ENCODE data around the gene ADAMTS17. TPM values are rescaled to one million over a fixed set of nuclear protein-coding genes. Genes with fewer than 3 reads are reported as not detected.
A peak's percentile ranks its signal among the peaks of the same experiment; 100 is the strongest.

The ADAMTS17 gene
- polyA plus RNA-seq, 3 donors from 2014 or later: 0.27 to 0.53 TPM; not detected in 1

DNA sequence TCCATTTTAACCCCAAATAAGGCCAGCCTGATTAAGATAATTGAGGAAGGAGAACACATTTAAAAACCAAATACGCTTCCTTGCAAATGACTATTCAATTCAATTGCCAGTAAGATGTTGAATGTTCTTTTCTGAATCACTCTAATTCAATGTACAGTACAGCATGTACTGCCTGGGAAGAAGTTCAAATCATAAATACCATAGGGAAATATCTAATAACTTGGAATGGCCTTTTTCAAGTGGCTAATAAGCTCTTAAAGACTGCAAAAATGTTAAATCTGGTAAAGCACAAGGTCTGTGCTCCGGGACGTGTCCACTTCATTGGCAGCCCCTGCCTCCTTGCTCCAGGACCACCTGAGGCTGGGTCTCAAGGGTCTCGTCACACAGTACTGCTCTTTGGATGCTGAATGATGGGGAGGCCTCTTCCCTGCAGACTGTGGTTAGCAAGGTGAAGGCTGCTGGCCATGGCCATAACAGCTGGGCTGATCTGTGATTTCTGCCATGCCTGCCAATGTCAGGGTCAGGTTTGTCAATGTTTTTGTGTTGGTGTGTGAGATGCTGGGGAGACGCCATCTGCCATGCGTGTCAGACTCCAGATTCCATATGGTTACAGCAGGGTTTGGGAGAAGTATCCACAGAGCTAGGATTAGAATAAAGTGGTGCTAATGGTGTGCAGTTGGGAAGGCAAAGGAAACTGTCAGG is 300.5 kb downstream of the ADAMTS17 start:
- DNase-seq: no peak
- Mint-ChIP-seq H3K9me3 (peaks cover 0 to 1% (median 0%) of the 10 kb centered on the region in 6 donors), H3K4me1 (no peaks in the 10 kb centered on the region), H3K4me3 (no peak overlapping the region), H3K27ac (no peak overlapping the region), H3K27me3 (ENCODE audit: low read depth in 3 of 3) (peaks cover 1 to 3% (median 2%) of the 10 kb centered on the region in 3 donors), H3K36me3 (no peaks in the 10 kb centered on the region)

DNA sequence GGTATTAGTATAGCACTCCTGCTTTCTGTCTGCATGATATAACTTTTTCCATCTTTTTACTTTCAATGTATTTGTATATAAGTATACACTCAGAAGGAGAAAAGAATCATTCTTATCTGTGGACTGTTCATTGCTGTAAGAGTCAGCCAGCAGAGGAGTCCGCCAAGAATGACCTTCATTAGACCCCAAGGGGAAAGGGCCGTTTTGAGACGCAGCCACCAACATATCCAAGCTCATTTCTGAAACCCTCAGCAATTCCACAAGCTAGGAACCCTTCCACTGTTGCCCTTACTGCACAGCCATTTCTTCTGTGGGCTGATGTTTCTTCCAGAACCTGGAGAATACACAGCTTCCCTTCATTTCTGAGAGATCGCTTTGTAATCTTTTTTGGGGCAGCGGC is 301.8 kb downstream of the ADAMTS17 start:
- H3K9me3 Mint-ChIP-seq: peaks cover 0 to 1% (median 0%) of the 10 kb centered on the region in 6 donors
- peaks cover 2 to 3% (median 3%) of the 10 kb centered on the region in 3 donors for H3K27me3 Mint-ChIP-seq (ENCODE audit: low read depth in 3 of 3)
- no peak overlapping the region for H3K27ac Mint-ChIP-seq
- H3K4me1 Mint-ChIP-seq: no peaks in the 10 kb centered on the region
- H3K4me3 Mint-ChIP-seq: no peak overlapping the region
- DNase-seq: no peak
- no peaks in the 10 kb centered on the region for H3K36me3 Mint-ChIP-seq

DNA sequence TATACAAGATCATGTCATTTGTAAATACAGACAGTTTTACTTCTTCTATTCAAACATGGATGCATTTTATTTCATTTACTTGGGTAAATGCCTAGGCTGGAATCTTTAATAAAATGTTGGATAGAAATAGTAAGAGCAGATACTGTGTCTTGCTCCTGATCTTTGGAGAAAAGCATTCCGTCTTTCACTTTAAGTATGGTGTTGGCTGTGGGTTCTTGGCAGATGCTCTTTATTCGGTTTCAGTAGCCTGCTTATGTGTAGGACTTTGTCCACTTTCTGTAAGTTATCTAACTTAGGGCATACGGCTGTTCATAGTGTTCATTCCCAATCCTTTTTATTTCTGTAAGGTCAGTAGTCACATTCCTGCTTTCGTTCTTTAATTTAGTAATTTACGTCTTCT is 303.0 kb downstream of the ADAMTS17 start:
- Mint-ChIP-seq H3K36me3 (no peaks in the 10 kb centered on the region), H3K9me3 (no peaks in the 10 kb centered on the region), H3K4me1 (no peaks in the 10 kb centered on the region), H3K27ac (no peak overlapping the region), H3K27me3 (ENCODE audit: low read depth in 3 of 3) (peaks cover 0 to 5% (median 3%) of the 10 kb centered on the region in 3 donors), H3K4me3 (no peak overlapping the region)
- DNase-seq: no peak

DNA sequence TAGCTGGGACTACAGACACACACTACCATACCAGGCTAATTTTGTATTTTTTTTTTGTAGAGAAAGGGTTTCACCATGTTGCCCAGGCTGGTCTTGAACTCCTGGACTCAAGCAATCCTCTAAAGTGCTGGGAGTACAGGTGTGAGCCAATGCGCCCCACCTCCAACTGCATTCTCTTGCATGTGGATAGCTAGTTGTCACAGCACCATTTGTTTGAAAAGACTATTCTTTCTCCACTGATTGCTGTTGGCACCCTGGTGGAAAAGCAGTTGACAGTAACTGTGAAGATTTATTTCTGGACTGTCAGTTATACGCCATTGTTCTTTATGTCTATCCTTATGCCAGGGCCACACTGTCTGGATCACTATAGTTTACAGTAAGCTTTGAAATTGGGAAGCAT is 303.9 kb downstream of the ADAMTS17 start:
- H3K4me3 Mint-ChIP-seq: no peak overlapping the region
- H3K27me3 Mint-ChIP-seq (ENCODE audit: low read depth in 3 of 3): peaks cover 0 to 3% (median 3%) of the 10 kb centered on the region in 3 donors
- no peaks in the 10 kb centered on the region for H3K4me1 Mint-ChIP-seq
- H3K9me3 Mint-ChIP-seq: no peaks in the 10 kb centered on the region
- DNase-seq: no peak
- H3K36me3 Mint-ChIP-seq: no peaks in the 10 kb centered on the region
- H3K27ac Mint-ChIP-seq: no peak overlapping the region

DNA sequence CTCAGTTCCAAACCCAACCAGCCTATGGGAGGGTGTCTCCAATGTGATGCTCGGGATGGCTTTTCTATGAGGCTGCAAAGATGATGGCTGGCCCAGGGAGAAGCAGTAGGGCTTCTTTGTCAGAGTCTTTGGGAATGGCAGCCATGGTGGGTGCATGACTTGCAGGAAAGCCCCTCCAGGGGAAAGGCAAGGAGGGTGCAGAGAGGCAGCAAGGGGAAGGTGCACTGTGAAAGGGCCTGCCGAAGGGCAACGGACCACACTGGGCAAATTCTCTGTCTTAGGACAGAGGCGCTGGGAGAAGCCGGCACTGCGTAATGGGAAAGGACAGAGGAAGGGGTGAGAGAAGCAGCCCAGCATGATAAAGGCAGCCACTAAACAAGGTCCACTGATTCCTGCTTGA is 305.8 kb downstream of the ADAMTS17 start:
- Mint-ChIP-seq H3K4me3 (no peak overlapping the region), H3K4me1 (no peaks in the 10 kb centered on the region), H3K27me3 (ENCODE audit: low read depth in 3 of 3) (peaks cover 0 to 3% (median 0%) of the 10 kb centered on the region in 3 donors), H3K27ac (no peak overlapping the region), H3K9me3 (no peaks in the 10 kb centered on the region), H3K36me3 (no peaks in the 10 kb centered on the region)
- DNase-seq: no peak

DNA sequence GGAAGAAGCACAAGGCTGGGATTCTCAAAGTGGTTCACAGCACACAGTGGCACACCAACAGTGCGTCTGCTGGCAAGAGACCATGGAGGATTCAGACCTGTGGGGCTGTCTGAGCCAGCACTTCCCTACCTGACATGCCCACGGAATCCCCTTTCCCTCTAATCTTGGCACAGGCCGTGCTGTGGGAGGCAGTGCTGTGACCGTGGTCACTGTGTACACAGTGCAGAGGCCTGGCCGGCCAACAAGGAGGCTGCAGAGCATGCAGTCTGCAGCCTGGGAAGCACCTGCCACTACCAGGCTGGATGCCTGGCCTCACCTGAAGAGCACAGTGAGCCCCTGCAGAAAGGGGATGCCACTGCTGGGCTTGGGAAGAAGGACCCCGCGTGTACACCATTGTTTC is 307.6 kb downstream of the ADAMTS17 start:
- H3K36me3 Mint-ChIP-seq: no peaks in the 10 kb centered on the region
- no peak overlapping the region for H3K27ac Mint-ChIP-seq
- H3K4me1 Mint-ChIP-seq: no peaks in the 10 kb centered on the region
- H3K9me3 Mint-ChIP-seq: peaks cover 0 to under 1% (median 0%) of the 10 kb centered on the region in 6 donors
- no peak overlapping the region for H3K4me3 Mint-ChIP-seq
- DNase-seq: no peak
- H3K27me3 Mint-ChIP-seq (ENCODE audit: low read depth in 3 of 3): peaks cover 0 to 3% (median 0%) of the 10 kb centered on the region in 3 donors

DNA sequence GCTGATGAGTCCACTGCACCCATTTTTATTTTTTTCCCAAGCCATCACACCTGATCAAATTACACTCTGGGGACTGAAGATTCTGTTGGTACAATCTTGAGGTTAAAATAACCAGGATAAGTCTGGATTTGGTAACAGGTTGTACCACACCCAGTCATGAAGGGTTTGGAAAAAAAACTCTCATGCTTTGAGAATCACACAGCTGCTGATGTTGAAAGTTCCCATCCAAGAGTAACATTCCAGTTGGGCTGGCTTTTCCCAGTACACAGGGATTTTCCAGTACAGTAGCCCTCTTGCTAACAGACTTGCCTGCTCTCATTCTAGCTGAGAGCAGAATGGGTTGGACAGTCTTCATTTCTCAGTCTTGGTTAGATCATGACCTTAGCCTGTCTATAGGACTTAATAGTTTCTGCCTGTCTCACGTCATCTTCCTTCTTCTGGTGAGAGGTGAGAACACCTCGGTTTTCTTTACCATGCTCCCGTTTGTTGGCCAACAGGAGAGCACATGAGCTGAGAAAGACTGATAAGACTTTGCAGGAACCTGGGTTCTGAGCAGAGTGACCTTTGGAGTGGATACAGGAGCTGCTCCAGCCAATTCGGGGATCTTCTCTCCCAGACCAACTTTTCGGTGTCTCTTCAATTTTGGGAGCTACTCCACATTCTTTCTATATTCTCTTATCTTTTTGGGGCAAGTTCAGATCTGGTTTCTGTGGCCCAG is 308.5 kb downstream of the ADAMTS17 start:
- H3K36me3 Mint-ChIP-seq: peaks cover 0 to 5% (median 0%) of the 10 kb centered on the region in 3 donors

DNA sequence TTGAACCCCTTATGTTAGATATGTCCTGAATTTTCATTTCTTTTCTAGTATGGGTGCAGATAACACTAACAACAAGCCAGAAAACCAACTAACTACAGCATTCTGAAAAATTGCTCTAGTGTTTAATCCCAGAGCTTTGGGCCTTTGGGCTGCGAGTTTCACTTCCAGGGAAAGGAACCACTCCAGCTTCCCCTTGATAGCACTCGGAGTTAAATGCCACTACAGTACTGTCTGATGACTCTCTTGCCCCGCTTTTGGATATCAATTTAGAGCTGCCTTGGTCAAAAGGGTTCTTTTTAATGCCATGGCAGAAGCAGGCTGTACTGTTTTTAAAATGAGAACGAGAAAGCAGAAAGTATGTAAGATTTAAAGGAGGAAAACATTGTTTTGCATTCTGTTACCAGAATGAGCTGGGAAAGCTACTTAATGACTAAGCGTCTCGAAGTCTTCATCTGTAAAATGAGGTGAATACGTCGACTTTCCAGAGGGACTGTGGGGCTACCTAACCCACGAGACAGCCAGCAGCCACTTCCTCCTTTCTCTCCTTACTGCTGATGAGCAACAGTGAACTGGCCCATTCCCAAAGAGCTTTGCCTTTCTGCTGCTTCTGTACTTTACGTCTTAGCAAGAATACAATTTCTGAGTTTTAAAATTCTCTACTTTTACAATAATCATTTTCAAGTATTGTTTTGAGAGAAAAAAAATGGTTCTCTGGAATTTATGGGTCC is 309.3 kb downstream of the ADAMTS17 start:
- Mint-ChIP-seq H3K4me3 (no peak overlapping the region), H3K4me1 (no peaks in the 10 kb centered on the region), H3K36me3 (peaks cover 0 to 5% (median 3%) of the 10 kb centered on the region in 3 donors), H3K9me3 (peaks cover 0 to 11% (median 6%) of the 10 kb centered on the region in 6 donors), H3K27me3 (ENCODE audit: low read depth in 3 of 3) (peaks cover 0 to 3% (median 3%) of the 10 kb centered on the region in 3 donors), H3K27ac (no peak overlapping the region)
- DNase-seq: no peak

More for the DNA sequence above, 308.5 kb downstream of the ADAMTS17 start:
- H3K27me3 Mint-ChIP-seq (ENCODE audit: low read depth in 3 of 3): peaks cover 0 to 3% (median 3%) of the 10 kb centered on the region in 3 donors
- no peak for DNase-seq
- H3K4me1 Mint-ChIP-seq: no peaks in the 10 kb centered on the region
- H3K9me3 Mint-ChIP-seq: peaks cover 0 to 7% (median under 1%) of the 10 kb centered on the region in 6 donors
- no peak overlapping the region for H3K4me3 Mint-ChIP-seq
- H3K27ac Mint-ChIP-seq: peak overlapping the region in 1 of 6 donors; percentile 32

DNA sequence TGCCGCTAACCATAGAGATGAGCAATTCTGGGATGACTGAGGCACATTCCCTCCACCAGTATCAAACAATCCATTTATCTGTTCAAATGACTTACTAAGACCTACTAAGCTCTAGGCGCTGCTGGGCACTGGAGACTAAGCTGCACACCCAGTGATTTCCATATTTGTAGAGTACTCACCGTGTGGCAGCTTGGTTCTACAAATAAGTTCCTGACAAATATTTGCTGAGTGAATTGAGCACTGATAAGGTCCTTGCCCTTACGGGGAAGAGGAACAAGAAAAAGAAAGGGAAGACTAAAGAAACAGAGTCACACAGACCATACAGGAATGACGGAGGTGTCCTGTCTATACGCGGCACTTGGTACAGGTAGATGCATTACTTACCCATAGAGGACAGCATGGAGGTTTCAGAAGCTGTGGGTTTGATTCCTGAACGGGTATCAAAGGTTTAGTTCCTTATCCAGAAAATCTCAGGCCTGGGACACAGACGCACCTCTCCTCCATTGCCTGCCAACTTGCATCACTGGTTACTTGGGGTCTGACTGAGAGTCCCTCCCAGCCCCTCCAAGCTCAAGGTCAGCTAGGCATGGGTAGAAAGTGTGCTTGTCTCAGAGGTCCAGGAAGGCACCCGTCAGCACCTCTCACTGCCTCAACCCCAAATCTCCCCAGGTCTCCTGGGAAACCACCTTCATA is 310.0 kb downstream of the ADAMTS17 start:
- H3K36me3 Mint-ChIP-seq: peaks cover 0 to 5% (median 4%) of the 10 kb centered on the region in 3 donors
- peaks cover 2 to 4% (median 3%) of the 10 kb centered on the region in 3 donors for H3K27me3 Mint-ChIP-seq (ENCODE audit: low read depth in 3 of 3)
- H3K4me3 Mint-ChIP-seq: no peak overlapping the region
- peaks cover 0 to 13% (median 7%) of the 10 kb centered on the region in 6 donors for H3K9me3 Mint-ChIP-seq
- H3K27ac Mint-ChIP-seq: no peak overlapping the region
- DNase-seq: no peak
- no peaks in the 10 kb centered on the region for H3K4me1 Mint-ChIP-seq

DNA sequence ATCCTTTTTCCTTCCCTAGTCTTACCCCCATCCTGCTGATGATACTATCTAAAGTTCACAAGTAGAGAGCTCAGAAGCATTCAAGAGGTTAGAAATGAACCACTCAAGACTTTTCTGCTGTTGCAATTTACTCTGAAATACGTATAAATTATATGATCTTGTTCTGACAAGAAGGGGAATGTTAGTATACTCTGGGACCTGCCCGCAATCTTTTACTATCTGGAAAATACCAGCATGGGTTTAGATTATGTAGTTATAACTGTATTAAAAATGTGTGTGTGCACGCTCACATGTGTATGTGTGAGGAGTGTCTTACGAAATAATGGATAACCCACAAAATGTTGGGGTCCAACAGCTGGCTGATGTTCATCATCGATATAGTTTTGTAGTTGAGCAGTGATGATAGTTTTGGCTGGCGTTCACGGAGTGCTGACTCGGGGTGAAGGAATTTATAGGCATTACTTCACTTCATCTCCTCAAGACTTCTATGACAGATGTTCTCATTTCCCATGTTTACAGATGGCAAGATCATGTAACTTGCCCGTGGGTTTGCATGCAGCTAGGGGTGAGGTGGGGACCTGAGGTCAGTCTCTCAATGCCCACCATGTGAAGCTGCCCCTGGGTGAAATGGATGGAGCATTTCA is 311.1 kb downstream of the ADAMTS17 start:
- H3K36me3 Mint-ChIP-seq: peaks cover 0 to 5% (median 4%) of the 10 kb centered on the region in 3 donors
- no peak for DNase-seq
- no peak overlapping the region for H3K27ac Mint-ChIP-seq
- peaks cover 0 to 13% (median 8%) of the 10 kb centered on the region in 6 donors for H3K9me3 Mint-ChIP-seq
- H3K27me3 Mint-ChIP-seq (ENCODE audit: low read depth in 3 of 3): peaks cover 2 to 8% (median 3%) of the 10 kb centered on the region in 3 donors
- no peak overlapping the region for H3K4me3 Mint-ChIP-seq
- no peaks in the 10 kb centered on the region for H3K4me1 Mint-ChIP-seq

DNA sequence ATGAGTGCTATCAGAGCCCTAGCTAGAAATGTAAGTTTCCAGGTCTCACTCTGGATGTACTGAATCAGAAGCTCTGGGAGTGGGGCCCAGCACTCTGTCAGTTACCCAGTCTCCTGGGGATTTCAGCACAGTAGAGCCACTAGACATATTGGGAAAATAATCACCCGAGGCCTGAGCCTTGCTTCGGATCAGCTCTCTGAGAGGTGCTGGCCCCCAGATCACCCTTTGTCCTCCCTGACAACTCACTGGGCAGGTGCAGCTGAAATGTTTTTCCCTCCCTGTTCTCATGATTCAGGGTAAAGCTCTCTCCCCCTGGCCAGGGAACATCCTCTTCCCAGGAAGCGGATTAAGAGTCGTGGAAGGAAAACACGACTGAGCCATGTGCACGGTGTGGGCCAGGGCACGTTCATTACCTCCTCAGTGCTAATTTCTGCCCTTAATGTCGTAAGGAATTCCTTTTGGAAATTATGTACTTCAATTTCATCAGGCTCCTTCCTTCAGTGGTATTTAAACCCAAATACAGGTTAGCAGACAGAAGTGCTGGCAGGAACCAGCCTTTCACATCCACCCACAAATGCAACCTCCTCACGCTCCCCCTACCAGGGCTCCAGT is 311.8 kb downstream of the ADAMTS17 start:
- Mint-ChIP-seq H3K4me1 (no peaks in the 10 kb centered on the region), H3K4me3 (no peak overlapping the region), H3K9me3 (peaks cover 0 to 13% (median 8%) of the 10 kb centered on the region in 6 donors), H3K27me3 (ENCODE audit: low read depth in 3 of 3) (peaks cover 2 to 8% (median 2%) of the 10 kb centered on the region in 3 donors), H3K36me3 (peaks cover 0 to 5% (median 4%) of the 10 kb centered on the region in 3 donors), H3K27ac (no peak overlapping the region)
- DNase-seq: no peak

DNA sequence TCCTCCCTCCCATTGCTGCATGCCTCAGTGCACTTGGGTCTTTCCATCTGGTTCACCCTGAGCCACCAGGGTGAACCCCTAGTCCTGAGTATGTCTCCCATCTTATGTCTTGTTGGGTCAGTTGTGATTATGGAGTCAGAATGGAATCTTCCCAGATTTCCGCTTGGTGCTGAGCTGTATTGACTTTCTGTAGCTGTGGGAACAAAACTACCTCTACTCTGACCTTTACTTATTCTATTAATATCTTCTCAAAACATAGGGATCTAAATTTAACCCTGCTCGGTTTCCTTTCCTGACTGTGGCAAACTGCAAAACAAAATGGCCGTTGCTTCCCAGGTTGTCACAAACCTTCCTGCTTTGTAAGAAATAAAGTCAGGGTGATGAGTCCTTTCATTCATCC is 312.7 kb downstream of the ADAMTS17 start:
- Mint-ChIP-seq H3K9me3 (peaks cover 0 to 13% (median 8%) of the 10 kb centered on the region in 6 donors), H3K36me3 (peaks cover 0 to 5% (median 4%) of the 10 kb centered on the region in 3 donors), H3K4me3 (no peak overlapping the region), H3K4me1 (no peaks in the 10 kb centered on the region), H3K27me3 (ENCODE audit: low read depth in 3 of 3) (peaks cover 0 to 8% (median 4%) of the 10 kb centered on the region in 3 donors), H3K27ac (no peak overlapping the region)
- no peak for DNase-seq

All from immature natural killer cell (primary cell).